ENCODE measurements around the gene ACTN3.
"Not testable (repeated sequence)": the region's sequence is repeated elsewhere in the genome, so short reads cannot be mapped to it uniquely, and the experiment has no call there.

The ACTN3 gene

GRCh38 chr11:66600631-66601233 lies 54.0 kb downstream of the ACTN3 start:
- FAIRE-seq: no peak

DNA sequence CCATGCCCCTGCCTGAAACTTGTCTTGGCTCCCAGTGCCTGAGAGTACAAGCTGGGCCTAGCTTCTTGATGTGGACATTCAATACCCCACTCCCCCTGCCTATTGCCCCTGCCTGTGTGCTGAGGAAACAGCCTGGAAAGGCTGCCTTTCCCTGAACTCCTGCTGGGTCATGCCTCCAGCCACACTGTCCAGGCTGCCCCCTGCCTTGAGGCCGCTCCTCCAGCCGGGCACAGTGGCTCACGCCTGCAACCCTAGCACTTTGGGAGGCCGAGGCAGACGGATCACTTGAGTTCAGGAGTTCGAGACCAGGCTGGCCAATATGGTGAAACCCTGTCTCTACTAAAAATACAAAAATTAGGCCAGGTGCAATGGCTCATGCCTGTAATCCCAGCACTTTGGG lies 56.4 kb downstream of the ACTN3 start:
- FAIRE-seq: no peak

DNA sequence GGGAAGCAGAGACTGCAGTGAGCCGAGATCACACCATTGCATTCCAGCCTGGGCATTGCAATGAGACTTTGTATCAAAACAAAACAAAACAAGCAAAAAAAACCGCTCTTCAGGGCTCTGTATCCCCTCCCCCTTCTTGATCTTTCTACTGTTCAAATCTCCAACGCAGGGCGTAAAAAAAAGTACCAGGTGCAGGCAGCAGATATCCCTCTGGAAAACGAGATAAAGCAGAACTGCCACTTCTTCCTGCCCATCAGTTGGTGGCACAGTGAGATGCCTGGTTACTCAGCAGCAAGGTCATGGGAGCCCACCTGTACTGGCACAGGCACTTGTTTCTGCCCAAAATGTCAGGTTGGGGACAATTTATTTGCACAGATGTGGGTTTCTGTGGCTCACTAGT lies 57.5 kb downstream of the ACTN3 start:
- FAIRE-seq: no peak

DNA sequence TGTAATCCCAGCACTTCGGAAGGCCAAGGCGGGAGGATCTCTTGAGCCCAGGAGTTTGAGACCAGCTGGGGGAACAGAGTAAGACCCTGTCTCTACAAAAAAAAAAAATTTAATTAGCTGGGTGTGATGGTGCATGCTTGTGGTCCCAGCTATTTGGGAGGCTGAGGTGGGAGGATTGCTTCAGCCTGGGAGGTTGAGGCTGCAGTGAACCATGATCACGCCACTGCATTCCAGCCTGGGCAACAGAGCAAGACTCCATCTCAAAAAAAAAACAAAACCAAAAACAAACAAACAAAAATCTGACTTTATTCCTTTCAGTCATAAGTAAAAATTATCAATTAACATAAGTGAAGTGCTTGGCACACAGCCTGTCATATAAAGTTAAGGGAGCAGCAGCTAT lies 59.9 kb downstream of the ACTN3 start:
- FAIRE-seq: not testable (repeated sequence)

- FAIRE-seq: no peak
Observed at GRCh38 chr11:66607126-66607834, 60.6 kb downstream of the ACTN3 start.

DNA sequence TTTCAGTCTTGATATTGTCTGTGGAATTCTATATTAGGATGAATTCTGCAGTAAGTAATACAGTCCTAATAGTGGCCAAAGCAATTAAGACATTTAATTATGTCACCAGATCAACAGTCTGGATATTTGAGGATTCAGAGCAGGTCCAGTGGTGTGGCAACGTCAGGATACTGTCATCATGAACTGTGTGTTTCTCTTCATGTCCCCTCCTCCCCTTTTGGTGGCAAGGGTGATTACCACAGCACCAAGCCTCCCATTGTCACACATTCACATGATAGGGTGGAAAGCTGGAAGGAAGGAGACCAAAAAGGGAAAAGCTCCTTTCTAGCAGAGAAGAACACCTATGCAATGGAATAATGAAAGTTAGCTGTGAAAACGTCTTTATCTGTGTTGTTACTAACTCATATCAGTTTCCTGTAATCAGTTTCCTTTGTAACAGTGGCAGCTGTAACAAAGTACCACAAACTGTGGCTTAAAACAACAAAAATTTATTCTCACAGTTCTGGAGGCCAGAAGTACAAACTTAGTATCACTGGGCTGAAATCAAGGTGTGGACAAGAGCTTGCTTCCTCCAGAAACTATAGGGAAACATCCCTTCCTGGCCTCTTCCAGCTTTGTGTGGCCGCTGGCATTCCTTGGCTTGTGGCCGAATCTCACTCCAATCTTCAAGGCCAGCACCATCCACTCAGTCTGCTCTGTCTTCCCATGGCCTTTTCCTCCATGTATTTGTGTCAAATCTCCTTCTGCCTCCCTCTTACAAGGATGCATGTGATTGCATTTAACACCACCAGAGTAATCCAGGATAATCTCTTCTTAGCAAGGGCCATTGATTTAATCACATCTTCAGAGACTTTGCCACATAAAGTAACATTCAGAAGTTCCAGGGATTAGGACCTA lies 63.3 kb downstream of the ACTN3 start:
- no peak for FAIRE-seq

GRCh38 chr11:66612458-66612857 lies 65.8 kb downstream of the ACTN3 start:
- no peak for FAIRE-seq

Measured in endometrium (tissue), 2 donors.